HFFc6 (cell line): ENCODE results near the gene CLCA1. TPM values are rescaled to one million over a fixed set of nuclear protein-coding genes. Genes with fewer than 3 reads are reported as not detected.

ENCODE experiments used
- DNase-seq: peaks from one replicate; pipeline ENCODE4 v3.0.0-alpha.2; 2018
- H3K27ac Mint-ChIP-seq: 2 replicates; pipeline ENCODE4 v1.8.0; 2020; ENCODE audit warnings: mild to moderate bottlenecking, mixed read lengths
- H3K27me3 Mint-ChIP-seq: 2 replicates; pipeline ENCODE4 v1.8.0; 2021; ENCODE audit warnings: mild to moderate bottlenecking, moderate library complexity, mixed read lengths; ENCODE audit not compliant: insufficient read depth
- H3K36me3 Mint-ChIP-seq: 2 replicates; pipeline ENCODE4 v1.8.0; 2021; ENCODE audit warnings: low read depth, mixed read lengths
- H3K4me1 Mint-ChIP-seq: 2 replicates; pipeline ENCODE4 v1.8.0; 2020; ENCODE audit warnings: low read depth, mixed read lengths
- H3K4me3 Mint-ChIP-seq: 2 replicates; pipeline ENCODE4 v1.8.0; 2020; ENCODE audit warnings: mild to moderate bottlenecking, moderate library complexity, mixed read lengths
- H3K9me3 Mint-ChIP-seq: 2 replicates; pipeline ENCODE4 v1.8.0; 2020; ENCODE audit warnings: mild to moderate bottlenecking, mixed read lengths
- total RNA-seq, 6 experiments: library from RNA; stranded (reverse); fragmentation: NEBNext Ultra II Directional; extraction: Animal tissue kit (Norgen Biotek cat#: 25700); gene quantifications; 2 replicates in 1 of 6; 3 replicates in 5 of 6; pipeline ENCODE4 v1.2.3, GENCODE V29; 2021
- TF ChIP-seq, protein P1 (sequence below): fragments of 200-600 bp; sonication (generic); IDR thresholded peaks from 2 replicates; pipeline ENCODE4 v1.5.0; 2021; ENCODE audit warnings: antibody characterized with exemption, mild to moderate bottlenecking

Gene CLCA1
- total RNA-seq, 6 experiments from 2014 or later: not detected

DNA sequence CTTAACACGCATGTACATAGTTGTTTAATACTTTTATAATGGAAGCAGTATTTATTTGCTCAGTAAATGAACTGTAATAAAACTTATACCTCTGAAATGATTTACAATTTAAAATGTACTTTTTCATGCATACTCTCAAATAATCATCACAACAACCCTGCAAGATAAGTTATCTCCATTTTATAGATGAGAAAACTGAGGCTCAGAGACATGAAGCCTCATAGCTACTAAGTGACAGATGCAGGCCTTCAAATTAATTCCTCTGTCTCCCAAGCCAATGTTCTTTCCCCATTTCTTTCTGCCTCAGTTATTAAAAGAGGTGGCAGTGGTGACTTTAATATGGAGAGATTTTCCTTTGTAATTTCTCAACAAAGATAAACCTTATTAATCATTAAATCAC is 19.6 kb upstream of the CLCA1 start:
- H3K27ac Mint-ChIP-seq: no peak overlapping the region
- no peak overlapping the region for H3K4me3 Mint-ChIP-seq
- no peaks in the 10 kb centered on the region for H3K9me3 Mint-ChIP-seq
- H3K36me3 Mint-ChIP-seq: no peaks in the 10 kb centered on the region
- no peaks in the 10 kb centered on the region for H3K4me1 Mint-ChIP-seq
- H3K27me3 Mint-ChIP-seq: peaks cover 9% of the 10 kb centered on the region
- TF ChIP-seq, protein P1, sequence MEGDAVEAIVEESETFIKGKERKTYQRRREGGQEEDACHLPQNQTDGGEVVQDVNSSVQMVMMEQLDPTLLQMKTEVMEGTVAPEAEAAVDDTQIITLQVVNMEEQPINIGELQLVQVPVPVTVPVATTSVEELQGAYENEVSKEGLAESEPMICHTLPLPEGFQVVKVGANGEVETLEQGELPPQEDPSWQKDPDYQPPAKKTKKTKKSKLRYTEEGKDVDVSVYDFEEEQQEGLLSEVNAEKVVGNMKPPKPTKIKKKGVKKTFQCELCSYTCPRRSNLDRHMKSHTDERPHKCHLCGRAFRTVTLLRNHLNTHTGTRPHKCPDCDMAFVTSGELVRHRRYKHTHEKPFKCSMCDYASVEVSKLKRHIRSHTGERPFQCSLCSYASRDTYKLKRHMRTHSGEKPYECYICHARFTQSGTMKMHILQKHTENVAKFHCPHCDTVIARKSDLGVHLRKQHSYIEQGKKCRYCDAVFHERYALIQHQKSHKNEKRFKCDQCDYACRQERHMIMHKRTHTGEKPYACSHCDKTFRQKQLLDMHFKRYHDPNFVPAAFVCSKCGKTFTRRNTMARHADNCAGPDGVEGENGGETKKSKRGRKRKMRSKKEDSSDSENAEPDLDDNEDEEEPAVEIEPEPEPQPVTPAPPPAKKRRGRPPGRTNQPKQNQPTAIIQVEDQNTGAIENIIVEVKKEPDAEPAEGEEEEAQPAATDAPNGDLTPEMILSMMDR: no peak
- DNase-seq: no peak

DNA sequence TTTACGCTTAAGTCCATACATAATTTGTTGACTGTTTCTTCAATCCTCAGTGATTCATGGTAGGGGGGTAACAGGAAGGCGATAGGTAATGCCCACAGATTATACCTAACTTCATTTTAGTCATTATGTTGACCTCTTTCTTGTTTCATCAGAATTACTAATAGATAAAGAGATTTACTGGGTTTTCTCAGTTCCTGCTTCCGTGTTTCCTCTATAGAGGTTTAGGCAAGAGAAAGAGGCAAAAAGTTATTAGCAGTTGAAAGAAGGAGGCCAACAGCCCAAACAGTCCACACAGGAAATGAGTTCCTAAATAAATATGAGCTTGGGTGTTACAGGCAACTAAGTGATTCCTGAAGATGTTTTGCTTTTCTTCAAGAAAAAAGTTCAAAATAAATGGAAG is 17.9 kb upstream of the CLCA1 start:
- no peak for DNase-seq
- TF ChIP-seq, protein P1: no peak
- H3K4me3 Mint-ChIP-seq: no peak overlapping the region
- no peaks in the 10 kb centered on the region for H3K4me1 Mint-ChIP-seq
- H3K9me3 Mint-ChIP-seq: no peaks in the 10 kb centered on the region
- no peaks in the 10 kb centered on the region for H3K36me3 Mint-ChIP-seq
- H3K27me3 Mint-ChIP-seq: peaks cover 6% of the 10 kb centered on the region
- no peak overlapping the region for H3K27ac Mint-ChIP-seq

DNA sequence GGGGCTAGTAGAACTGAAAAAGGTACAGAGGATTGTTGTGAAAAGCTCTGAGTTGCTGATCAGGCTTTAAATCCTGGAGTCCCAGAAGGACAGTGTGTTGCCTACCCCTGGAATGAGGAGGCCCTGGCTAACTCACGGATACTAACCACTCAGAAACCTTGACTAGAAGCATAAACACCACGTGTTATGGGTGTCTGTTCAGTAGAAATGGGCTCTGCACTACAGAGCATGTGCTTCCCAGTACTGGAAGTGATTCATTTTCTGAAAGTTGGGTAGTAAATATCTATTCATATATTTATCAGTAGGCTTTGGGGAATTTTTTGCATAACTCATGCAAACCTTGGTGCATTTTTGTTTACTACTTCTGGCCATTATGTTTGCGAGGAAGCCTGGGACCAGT is 15.1 kb upstream of the CLCA1 start:
- no peak for DNase-seq
- TF ChIP-seq, protein P1: no peak
- H3K9me3 Mint-ChIP-seq: no peaks in the 10 kb centered on the region
- no peak overlapping the region for H3K27ac Mint-ChIP-seq
- no peaks in the 10 kb centered on the region for H3K4me1 Mint-ChIP-seq
- no peaks in the 10 kb centered on the region for H3K36me3 Mint-ChIP-seq
- no peak overlapping the region for H3K4me3 Mint-ChIP-seq
- peaks cover 6% of the 10 kb centered on the region; the same call in 1 of the 2 replicates for H3K27me3 Mint-ChIP-seq

DNA sequence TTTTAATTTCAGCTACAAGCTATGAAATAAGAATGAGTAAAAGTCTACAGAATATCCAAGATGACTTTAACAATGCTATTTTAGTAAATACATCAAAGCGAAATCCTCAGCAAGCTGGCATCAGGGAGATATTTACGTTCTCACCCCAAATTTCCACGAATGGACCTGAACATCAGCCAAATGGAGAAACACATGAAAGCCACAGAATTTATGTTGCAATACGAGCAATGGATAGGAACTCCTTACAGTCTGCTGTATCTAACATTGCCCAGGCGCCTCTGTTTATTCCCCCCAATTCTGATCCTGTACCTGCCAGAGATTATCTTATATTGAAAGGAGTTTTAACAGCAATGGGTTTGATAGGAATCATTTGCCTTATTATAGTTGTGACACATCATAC is 13.7 kb upstream of the CLCA1 start:
- no peaks in the 10 kb centered on the region for H3K36me3 Mint-ChIP-seq
- H3K27me3 Mint-ChIP-seq: peaks cover 6% of the 10 kb centered on the region; the same call in 1 of the 2 replicates
- no peak overlapping the region for H3K27ac Mint-ChIP-seq
- no peak for DNase-seq
- H3K9me3 Mint-ChIP-seq: no peaks in the 10 kb centered on the region
- H3K4me3 Mint-ChIP-seq: no peak overlapping the region
- H3K4me1 Mint-ChIP-seq: no peaks in the 10 kb centered on the region
- TF ChIP-seq, protein P1: no peak

DNA sequence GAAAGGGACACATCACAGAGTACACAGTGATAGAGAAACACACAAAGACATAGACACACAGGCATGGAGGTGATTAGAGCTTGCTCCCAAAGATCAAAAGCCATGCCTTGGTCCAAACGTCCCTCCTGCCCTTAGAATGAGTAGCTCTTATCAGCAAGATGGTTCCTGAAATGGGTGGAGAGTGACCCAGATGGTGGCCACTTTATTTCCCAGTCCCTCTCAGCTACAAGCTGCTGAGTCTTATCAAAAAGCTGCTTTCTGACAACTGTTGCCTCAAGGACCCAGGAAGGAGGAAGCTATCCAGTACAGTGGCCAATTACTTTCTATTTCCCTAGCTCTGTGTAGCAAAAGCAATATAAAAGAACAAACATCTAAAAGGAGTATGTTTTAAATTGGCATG is 7.7 kb upstream of the CLCA1 start:
- Mint-ChIP-seq H3K4me1 (no peaks in the 10 kb centered on the region), H3K27ac (no peak overlapping the region), H3K4me3 (no peak overlapping the region), H3K9me3 (no peaks in the 10 kb centered on the region), H3K27me3 (peaks cover 15% of the 10 kb centered on the region), H3K36me3 (no peaks in the 10 kb centered on the region)
- TF ChIP-seq, protein P1: no peak
- DNase-seq: no peak

DNA sequence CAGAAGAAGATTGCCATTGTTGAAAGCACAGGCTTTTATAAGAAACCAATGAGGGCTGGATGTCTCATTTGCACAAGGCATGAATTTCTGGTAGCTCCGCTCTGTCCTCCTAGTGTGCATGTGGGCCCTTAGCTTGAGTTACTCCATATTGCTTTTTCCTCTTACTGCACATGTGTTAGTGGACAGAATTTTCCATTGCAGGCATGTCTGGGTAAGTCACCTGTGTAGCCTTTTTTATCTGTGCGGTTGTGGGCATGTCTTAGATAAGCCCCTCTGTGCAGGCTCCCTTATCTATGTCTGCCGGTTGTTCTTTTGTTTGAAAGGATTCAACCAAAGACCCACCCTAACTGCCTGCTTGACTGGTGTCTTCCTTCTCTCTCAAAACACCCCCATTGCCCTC is 7.2 kb upstream of the CLCA1 start:
- Mint-ChIP-seq H3K36me3 (no peaks in the 10 kb centered on the region), H3K27ac (no peak overlapping the region), H3K27me3 (peaks cover 15% of the 10 kb centered on the region), H3K4me1 (no peaks in the 10 kb centered on the region), H3K9me3 (no peaks in the 10 kb centered on the region), H3K4me3 (no peak overlapping the region)
- DNase-seq: no peak
- TF ChIP-seq, protein P1: no peak
